Stimulated activated CD8-positive, alpha-beta memory T cell treated with anti-CD3 and anti-CD28 coated beads, Interleukin-7, amount 100 ng/mL, for 4 hours (primary cell): ENCODE results near the gene IL1R1.

ENCODE experiments used
- DNase-seq, 2 donors: peaks; one replicate each; pipeline ENCODE4 v3.0.0-alpha.2; 2020; ENCODE audit warnings: low read depth in 2 of 2

Gene IL1R1

DNA sequence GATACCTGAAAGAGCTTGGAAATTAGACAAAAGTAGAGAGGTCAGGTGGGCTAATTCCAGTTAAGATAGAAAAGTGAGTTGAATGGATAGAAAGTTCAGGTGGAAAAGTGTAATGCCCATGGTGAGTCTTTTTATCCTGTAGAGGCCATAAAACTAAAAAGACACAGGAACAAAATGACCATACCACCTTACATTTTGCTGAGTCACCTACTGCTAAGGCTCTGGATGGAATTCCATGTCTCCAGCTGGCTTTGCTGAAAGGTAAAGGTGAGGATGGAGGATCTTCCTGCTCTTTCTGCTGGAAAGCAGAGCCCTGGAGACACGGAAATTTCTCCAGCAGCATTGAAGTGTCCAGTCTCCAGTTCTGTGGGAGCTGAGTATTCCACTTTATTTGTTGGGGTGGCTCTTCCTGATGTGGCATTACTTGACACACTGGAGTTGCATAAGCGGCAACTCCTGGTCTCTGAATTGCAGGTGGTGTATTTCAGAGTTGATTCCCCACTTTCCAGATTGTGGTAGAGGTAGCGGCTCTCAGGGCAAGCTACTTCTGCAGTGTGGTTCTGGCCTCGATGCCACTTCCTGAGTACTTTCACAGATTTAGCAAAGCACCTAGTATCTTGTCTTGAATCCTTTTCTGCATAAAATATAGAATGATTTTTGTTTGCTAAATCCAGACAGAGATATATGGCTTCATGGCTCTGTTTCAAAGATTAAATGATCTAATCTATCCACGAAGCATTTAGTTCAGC lies 55.0 kb downstream of the IL1R1 start:
- no peak for DNase-seq

DNA sequence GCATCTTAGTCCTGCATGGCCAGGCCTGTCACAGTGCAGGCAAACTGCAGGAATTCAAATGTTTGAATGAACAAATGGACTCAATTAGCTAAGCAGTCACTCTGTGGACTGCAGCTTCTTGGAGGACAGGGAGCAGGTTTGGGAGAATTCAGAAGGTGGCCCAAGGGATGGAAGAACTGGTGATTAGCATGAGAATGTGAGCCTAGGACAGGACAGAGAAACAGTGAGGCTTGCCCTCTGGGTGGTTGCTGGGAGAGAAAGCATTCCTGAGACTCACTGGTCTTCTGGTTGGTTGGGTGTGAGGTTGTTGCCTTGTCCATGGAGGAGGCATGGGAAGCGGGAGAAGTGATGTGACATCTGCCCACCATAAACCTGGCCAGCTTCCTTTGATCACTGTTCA lies 58.0 kb downstream of the IL1R1 start:
- no peak for DNase-seq

DNA sequence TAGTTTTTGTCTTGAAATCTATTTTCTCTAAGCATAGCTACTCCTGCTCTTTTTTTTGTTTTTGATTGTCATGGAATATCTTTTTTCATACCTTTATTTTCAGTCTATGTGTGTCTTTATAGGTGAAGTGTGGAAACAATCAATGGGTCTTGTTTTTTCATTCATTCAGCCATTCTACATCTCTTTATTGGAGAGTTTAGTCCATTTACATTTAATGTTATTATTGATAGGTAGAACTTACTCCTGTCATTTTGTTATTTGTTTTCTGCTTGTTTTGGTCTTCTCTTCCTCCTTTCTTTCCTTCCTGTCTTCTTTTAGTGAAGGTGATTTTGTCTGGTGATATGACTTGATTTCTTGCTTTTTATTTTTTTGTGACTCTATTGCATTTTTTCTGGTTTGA lies 62.1 kb downstream of the IL1R1 start:
- DNase-seq = no peak

DNA sequence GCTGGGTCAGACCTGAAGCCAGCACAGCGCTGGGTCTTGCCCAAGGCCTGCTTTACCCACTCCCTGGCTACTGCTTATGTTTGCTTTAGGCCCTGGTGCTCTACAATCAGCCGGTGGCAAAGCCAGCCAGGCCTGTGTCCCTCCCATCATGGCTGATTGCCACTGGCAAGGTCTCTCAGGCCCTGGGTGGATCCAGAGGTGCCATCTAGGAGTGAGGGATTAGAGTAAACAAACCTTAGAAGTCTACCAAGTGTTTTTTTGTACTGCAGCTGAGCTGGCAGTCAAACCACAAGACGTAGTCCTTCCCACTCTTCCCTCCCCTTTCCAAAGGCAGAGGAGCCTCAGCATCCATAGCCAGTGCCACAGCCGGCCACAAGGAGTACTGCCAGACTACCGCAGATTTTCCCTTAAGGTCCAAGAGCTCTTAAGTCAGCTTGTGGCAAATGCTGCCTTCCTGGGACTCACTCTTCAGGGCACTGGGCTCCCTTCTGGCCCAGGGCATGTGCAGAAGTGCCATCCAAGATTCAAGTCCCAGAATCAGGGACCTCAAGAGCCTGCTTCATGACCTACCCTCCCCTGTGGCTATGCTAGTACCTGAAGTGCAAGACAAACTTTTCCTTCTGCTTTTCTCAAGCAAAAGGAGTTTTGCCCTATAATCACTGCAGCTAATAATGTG lies 64.3 kb downstream of the IL1R1 start:
- DNase-seq = no peak

DNA sequence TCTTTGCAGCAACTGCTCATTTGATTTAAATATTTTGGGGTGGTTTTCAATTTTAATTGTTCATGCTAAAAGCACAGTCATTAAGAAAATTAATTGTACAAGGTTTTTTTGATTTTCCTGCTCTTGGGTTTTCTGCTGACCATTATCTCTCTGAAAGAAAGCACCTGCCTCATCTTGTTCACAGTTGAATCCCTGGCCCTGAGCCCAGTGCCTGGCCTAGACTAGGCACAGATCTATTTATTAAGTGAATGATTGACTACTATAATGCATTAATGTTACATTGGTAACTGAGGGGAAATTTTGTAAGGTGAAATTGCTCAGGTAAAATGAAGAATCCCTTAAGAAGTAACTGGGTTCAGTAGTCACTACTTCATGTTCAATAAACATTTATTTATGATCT lies 66.2 kb downstream of the IL1R1 start:
- no peak for DNase-seq

DNA sequence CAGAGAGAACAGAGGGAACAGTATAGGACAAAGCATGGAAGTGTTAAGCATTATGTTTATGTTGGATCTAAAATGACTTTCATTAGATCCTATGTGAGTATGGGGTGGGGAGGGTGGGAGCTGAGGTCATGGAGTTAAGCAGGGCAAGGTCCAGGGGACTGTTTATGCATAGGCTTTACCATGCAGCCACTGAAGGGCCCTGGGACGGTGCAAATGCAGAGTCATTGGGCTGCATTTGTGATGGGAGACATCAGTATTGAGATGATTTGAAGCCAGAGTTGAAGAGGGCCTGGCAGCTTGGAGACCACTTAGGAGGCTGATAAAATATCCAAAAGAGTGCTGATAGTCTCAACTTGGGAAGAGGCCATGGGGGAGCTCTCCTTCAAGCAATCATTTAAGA lies 66.9 kb downstream of the IL1R1 start:
- DNase-seq = no peak

DNA sequence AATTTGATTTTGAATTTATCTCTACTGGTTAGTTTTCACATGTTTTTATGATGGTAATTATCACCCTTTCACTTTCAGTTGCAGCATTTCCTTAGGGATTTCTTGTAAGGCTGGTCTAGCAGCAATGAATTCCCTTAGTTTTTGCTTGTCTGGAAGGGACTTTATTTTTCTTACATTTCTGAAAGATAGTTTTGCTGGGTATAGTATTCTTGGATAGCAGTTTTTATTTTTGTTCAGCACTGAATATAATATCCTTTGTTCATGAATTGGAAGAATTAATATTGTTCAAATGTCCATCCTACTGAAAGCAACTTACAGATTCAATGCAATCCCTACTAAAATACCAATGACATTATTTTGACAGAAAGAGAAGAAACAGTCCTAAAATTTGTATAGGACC lies 74.5 kb downstream of the IL1R1 start:
- no peak for DNase-seq

DNA sequence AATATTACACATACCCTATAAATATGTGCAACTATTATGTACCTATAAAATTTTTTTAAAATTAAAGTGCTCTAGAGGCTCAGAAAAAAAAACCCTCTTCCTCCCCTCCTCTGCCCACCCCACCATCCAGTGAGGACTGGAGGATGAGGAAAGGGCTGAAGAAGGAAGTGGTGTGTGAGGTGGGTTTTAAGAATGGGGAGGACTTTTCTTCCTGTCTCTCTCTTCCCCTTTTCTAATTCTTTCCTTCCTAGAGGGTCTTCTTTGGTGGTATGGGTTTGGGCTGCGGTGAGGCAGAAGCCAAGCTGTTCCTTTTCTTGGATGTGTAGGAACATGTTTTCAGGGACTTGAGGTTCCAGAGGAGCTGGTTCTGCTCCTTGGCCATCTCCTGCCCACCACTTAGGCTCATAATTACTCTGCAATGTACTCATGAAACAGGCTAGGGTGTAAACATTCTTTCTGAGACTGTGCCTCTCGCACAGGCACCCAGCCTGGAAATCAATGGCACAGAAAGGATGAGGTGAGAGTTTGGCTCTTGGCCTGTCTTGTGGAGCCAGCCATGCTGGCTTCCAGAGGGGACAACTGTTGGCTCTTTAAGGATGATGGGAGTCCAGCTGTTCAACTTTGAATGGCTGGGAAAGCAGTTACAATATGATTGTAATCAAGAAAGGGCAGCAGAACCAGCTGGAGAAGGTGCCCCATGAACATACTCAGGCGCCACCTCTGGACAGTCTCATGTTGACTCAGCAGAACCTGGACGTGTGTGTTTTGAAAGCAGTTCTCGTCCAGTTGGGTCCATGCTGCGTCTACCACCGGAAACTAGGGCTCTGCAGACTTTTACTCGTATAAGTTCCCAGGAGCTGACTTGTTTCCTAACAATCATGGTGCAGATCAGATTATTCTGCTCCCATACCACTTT lies 82.5 kb downstream of the IL1R1 start:
- no peak for DNase-seq

DNA sequence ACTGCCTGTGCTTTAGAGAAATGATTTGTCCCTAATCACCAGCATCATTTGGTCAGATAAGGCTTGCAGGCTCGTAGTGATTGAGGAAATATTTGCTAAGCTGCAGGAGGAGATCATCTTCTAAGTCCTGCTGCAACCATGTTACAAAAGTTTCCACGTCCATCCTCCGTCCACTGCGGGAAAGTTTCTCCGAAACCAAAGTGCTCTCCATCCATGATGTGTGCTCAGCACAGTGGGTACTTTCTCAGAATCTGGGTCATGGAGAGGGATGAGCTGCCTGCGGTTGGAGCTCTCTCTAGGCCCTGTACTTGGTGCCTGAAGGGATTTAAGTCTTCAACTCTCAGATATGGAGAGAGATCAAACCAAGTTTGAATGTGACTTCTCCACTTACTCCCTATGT lies 83.6 kb downstream of the IL1R1 start:
- DNase-seq = no peak

DNA sequence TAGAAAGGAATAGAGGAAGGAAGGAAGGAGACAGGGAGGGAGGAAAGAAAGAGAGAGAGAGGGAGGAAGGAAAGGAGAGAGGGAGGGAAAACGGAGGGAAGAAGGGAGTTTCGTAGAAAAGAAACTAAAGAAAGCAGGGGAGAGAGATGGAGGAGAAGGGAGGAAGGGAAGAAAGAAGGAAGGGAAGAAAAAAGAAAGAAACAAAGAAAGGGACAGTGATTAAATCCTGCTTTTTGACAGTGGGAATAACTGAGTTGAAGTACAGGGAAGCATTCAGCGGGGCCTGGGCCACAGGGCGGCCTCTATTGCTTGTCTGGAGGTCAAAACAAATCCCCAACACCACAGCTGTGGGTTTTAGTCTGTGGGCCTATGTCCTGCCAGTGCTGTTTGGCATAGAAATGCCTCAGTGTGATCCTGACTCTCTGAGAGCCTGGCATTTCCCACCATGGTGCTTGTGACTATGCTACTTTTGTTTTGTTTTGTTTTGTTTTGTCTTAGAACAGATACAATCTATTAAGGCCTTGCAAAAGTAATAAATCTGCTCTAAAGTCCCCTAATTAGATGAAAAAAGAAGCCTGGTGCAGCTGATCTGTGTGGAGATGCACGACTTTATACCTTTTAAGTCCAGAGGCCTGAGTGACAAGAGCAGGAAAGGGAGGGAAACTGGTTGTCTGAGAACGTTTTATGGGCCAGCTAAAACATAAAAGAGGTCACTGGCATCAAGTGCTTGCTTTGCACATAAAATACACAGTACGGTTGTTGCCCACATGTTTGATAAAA lies 84.3 kb downstream of the IL1R1 start:
- no peak for DNase-seq

DNA sequence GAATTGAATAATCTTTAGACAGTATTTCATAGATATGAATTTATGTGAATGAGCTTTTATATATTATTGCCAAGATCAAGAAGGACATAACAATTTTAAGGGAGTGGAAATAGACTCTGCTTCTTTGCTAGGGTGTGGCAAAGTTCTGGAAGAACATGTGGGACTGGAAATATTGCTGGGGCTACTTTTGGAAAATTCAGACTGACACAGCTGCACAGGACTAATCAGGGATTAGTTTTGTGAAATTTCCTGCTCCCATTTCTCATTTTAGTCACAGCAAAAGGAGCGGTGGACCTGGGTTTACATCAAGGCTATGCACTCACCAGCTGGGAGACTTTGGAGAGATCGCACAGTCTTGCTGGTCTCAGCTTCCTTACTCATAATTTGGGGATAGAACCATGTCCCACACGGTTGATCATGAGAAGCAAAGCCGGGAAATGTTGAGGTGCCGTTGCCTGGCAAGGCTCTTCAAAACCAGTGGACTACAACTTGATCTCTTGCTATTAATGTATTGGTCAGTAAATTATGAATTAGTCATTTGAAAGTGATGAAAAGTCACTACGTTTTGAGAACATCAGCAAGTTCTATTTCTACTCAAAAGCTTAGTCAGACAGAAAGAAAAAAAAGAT lies 86.7 kb downstream of the IL1R1 start:
- no peak for DNase-seq
